Measurements from ENCODE around the gene TNFRSF9.
"Not testable (repeated sequence)": the region's sequence is repeated elsewhere in the genome, so short reads cannot be mapped to it uniquely, and the experiment has no call there.

GRCh38 chr1:7927061-7927460 lies 13.6 kb downstream of the TNFRSF9 start:
- TF ChIP-seq CTCF (conservative IDR thresholded peaks at IDR 0.05); ZFX (IDR thresholded peaks at IDR 0.05): not testable (repeated sequence)

All from C4-2B (cell line).